ENCODE measurements around the gene SLC30A10. TPM values are rescaled to one million over a fixed set of nuclear protein-coding genes. Genes with fewer than 3 reads are reported as not detected.
"Not testable (repeated sequence)": the region's sequence is repeated elsewhere in the genome, so short reads cannot be mapped to it uniquely, and the experiment has no call there.

The SLC30A10 gene
- total RNA-seq, 1 donor from 2014 or later: 1.5 TPM

DNA sequence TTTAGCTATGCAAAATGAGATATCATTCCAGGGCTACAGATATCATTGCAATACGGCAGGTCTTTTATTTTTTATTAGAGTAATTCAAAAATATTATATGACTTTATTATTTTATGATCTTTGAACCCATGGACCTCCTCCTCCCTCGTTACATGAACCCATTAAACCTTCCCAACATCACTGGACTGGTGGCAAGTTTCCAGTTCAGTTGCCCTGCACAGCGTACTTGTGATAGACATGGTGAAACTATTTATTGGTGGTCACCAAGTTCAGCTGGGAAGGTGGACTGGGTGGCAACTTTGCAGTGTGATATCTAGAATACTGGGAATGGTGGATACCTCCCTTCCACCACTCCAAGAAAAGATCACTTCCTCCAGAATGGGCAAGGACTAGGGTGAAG lies 52.5 kb downstream of the SLC30A10 start:
- H3K4me1 Mint-ChIP-seq (ENCODE audit: low read depth, unreplicated experiment): peaks cover 8% of the 10 kb centered on the region
- H3K27ac Mint-ChIP-seq (ENCODE audit: unreplicated experiment): no peak overlapping the region
- TF ChIP-seq, protein P1, sequence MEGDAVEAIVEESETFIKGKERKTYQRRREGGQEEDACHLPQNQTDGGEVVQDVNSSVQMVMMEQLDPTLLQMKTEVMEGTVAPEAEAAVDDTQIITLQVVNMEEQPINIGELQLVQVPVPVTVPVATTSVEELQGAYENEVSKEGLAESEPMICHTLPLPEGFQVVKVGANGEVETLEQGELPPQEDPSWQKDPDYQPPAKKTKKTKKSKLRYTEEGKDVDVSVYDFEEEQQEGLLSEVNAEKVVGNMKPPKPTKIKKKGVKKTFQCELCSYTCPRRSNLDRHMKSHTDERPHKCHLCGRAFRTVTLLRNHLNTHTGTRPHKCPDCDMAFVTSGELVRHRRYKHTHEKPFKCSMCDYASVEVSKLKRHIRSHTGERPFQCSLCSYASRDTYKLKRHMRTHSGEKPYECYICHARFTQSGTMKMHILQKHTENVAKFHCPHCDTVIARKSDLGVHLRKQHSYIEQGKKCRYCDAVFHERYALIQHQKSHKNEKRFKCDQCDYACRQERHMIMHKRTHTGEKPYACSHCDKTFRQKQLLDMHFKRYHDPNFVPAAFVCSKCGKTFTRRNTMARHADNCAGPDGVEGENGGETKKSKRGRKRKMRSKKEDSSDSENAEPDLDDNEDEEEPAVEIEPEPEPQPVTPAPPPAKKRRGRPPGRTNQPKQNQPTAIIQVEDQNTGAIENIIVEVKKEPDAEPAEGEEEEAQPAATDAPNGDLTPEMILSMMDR (IDR thresholded peaks at IDR 0.05; ENCODE audit: partially characterized antibody, unreplicated experiment): no peak
- no peak for DNase-seq
- H3K27me3 Mint-ChIP-seq (ENCODE audit: unreplicated experiment): no peaks in the 10 kb centered on the region
- no peak overlapping the region for H3K4me3 Mint-ChIP-seq (ENCODE audit: unreplicated experiment)
- H3K9me3 Mint-ChIP-seq (ENCODE audit: unreplicated experiment): no peaks in the 10 kb centered on the region
- no peaks in the 10 kb centered on the region for H3K36me3 Mint-ChIP-seq (ENCODE audit: unreplicated experiment)

DNA sequence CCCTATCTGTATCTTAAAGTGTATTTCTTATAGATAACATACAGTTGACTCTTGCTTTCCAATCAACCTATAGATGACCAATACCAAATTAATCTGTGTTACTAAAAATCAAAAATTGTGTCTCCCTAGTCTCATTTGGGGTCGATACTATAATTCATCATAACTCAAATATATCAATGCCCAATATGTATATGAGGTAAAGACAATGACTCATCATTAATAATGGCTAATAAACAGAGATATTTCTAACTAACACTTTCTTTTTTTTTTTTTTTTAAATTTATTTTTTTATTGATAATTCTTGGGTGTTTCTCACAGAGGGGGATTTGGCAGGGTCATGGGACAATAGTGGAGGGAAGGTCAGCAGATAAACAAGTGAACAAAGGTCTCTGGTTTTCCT lies 55.8 kb downstream of the SLC30A10 start:
- not testable (repeated sequence) for DNase-seq; H3K9me3 Mint-ChIP-seq (ENCODE audit: unreplicated experiment); H3K4me1 Mint-ChIP-seq (ENCODE audit: low read depth, unreplicated experiment); H3K4me3 Mint-ChIP-seq (ENCODE audit: unreplicated experiment); H3K36me3 Mint-ChIP-seq (ENCODE audit: unreplicated experiment); H3K27me3 Mint-ChIP-seq (ENCODE audit: unreplicated experiment)
- peak overlapping the region; percentile 20 for H3K27ac Mint-ChIP-seq (ENCODE audit: unreplicated experiment)

DNA sequence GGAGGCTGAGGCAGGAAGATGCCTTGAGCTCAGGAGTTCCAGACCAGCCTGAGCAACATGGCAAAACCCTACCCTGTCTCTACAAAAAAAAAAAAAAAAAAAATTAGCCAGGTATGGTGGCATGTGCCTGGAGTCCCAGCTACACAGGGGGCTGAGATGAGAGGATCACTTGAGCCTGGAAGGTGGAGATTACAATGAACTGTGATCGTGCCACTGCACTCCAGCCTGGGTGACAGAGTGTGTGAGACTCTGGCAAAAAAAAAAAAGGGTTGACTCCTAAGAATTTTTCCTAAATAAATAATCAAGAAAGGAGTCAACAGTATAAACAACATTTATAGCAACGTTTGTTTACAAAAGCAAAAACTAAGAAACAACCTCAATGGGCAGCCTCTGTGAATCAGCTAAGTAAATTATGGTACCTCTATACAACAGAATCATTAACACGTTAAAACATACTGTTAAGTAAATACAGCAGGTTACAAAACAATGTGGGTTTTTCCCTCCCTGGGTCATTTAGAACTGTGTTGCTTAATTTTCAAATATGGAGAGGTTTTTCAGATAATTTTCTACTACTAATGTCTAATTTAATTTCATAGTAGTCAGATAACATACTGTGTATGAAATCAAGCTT lies 56.8 kb downstream of the SLC30A10 start:
- no peak overlapping the region for H3K4me3 Mint-ChIP-seq (ENCODE audit: unreplicated experiment)
- DNase-seq: no peak
- H3K4me1 Mint-ChIP-seq (ENCODE audit: low read depth, unreplicated experiment): peaks cover 8% of the 10 kb centered on the region
- no peaks in the 10 kb centered on the region for H3K9me3 Mint-ChIP-seq (ENCODE audit: unreplicated experiment)
- no peaks in the 10 kb centered on the region for H3K36me3 Mint-ChIP-seq (ENCODE audit: unreplicated experiment)
- TF ChIP-seq, protein P1 (IDR thresholded peaks at IDR 0.05; ENCODE audit: partially characterized antibody, unreplicated experiment): no peak
- peak overlapping the region; percentile 70 for H3K27ac Mint-ChIP-seq (ENCODE audit: unreplicated experiment)
- no peaks in the 10 kb centered on the region for H3K27me3 Mint-ChIP-seq (ENCODE audit: unreplicated experiment)

GRCh38 chr1:219868615-219869014 lies 59.7 kb downstream of the SLC30A10 start:
- H3K27me3 Mint-ChIP-seq (ENCODE audit: unreplicated experiment); H3K27ac Mint-ChIP-seq (ENCODE audit: unreplicated experiment); H3K36me3 Mint-ChIP-seq (ENCODE audit: unreplicated experiment); H3K4me3 Mint-ChIP-seq (ENCODE audit: unreplicated experiment); DNase-seq; H3K9me3 Mint-ChIP-seq (ENCODE audit: unreplicated experiment); H3K4me1 Mint-ChIP-seq (ENCODE audit: low read depth, unreplicated experiment): not testable (repeated sequence)

Other genes with a start within 250 kb of the SLC30A10 start
- gene EPRS1, start 117.9 kb upstream of the SLC30A10 start, total RNA-seq (ENCODE audit: unreplicated experiment): 135 TPM
- 26.0 TPM for gene BPNT1, start 161.2 kb upstream of the SLC30A10 start, total RNA-seq (ENCODE audit: unreplicated experiment)
- 35.4 TPM for gene IARS2, start 165.6 kb upstream of the SLC30A10 start, total RNA-seq (ENCODE audit: unreplicated experiment)